Keratinocyte (primary cell): Measurements from ENCODE around the gene CMIP.

Experiments
- EZH2 ChIP-seq: IDR thresholded peaks from one replicate; pipeline ENCODE4 v1.6.1; 2012; ENCODE audit warnings: inconsistent platforms, mild to moderate bottlenecking, low read length, moderate library complexity
- TF ChIP-seq, protein P1 (sequence below), 3 experiments: IDR thresholded peaks in 1 of 3; conservative IDR thresholded peaks in 1 of 3; optimal IDR thresholded peaks in 1 of 3; 2 replicates in 2 of 3; 3 replicates in 1 of 3; pipeline versions ENCODE3 to v1.5.1; 2011; ENCODE audit warnings: low read length in 3 of 3, mild to moderate bottlenecking in 3 of 3, moderate library complexity in 2 of 3, control low read depth in 1 of 3, inconsistent platforms in 1 of 3; ENCODE audit not compliant: insufficient read depth in 2 of 3; ENCODE audit errors: extremely low read depth in 1 of 3

DNA sequence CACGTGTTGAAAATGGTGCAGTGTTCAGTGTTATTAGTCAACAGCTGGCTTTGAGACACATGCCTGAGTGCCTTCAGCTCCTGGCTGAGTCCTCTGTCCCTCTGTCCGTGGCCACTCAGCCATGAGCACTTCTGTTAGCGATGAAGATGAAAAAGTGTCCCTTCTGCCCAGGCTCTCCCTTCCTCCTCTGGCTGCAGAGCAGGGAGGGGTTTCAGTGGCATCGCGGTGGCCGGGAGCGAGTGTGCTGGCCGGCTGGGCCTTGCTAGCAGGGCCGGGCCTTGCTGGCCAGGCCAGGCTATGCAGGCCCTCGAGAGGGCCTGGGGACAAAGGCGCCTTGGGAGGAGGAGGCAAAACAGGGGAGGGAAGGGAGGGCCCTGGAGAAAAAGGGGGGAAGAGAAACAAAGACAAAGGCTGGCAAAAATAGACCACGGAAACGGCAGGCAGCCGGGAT is 47.7 kb downstream of the CMIP start:
- TF ChIP-seq, protein P1, sequence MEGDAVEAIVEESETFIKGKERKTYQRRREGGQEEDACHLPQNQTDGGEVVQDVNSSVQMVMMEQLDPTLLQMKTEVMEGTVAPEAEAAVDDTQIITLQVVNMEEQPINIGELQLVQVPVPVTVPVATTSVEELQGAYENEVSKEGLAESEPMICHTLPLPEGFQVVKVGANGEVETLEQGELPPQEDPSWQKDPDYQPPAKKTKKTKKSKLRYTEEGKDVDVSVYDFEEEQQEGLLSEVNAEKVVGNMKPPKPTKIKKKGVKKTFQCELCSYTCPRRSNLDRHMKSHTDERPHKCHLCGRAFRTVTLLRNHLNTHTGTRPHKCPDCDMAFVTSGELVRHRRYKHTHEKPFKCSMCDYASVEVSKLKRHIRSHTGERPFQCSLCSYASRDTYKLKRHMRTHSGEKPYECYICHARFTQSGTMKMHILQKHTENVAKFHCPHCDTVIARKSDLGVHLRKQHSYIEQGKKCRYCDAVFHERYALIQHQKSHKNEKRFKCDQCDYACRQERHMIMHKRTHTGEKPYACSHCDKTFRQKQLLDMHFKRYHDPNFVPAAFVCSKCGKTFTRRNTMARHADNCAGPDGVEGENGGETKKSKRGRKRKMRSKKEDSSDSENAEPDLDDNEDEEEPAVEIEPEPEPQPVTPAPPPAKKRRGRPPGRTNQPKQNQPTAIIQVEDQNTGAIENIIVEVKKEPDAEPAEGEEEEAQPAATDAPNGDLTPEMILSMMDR (optimal IDR thresholded peaks at IDR 0.05 in 1 of 3, IDR thresholded peaks at IDR 0.05 in 1 of 3, conservative IDR thresholded peaks at IDR 0.05 in 1 of 3; ENCODE audit: extremely low read depth in 1 of 3, insufficient read depth in 2 of 3, low read length in 3 of 3), result no peak
- TF ChIP-seq EZH2, result no peak
